ENCODE data around the gene BCL2L12.

BCL2L12 gene

DNA sequence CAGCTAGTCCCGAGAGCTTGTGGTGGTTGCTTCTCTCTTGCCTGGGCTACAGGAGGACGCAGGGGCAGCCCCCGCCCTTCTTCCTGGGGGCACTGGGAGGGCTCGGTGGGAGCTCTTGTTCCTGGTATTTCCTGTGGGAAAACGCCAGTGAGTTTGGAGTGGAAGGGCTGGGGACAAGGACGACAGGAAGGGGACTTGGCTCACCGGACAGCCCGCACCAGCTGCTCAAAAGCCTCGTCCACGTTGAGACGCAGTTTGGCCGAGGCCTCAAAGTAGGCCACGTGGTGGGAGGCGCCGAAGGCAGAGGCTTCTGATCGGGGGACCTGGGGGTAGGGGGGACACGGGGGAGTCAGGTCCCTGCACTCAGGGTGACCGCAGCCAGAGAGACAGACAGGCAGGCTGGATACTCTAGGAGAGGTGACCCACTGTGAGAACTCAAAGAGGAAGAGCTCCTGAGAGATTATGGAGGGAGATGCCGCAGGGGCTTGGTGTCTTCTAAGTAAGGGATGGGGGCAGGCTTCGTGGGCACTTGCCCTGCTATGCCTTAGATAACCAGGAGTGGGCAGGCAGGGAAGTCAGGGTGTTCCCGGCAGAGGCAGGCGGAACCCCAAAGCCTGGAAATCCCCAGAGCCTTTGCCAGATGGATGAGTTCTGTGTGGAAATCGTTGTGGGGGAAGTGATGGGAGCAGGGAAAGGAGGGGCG lies 30.1 kb upstream of the BCL2L12 start:
- TF ChIP-seq JUND (IDR thresholded peaks at IDR 0.05; ENCODE audit: low read depth), result no peak
- in situ Hi-C loops (cut with HindIII; ENCODE audit: low pct_unique_long_range_greater_than_20kb, low sequenced_read_pairs), result no loop called here
- DNase-seq (ENCODE audit: low read depth in 1 of 2, low spot score in 1 of 2), result no peak

DNA sequence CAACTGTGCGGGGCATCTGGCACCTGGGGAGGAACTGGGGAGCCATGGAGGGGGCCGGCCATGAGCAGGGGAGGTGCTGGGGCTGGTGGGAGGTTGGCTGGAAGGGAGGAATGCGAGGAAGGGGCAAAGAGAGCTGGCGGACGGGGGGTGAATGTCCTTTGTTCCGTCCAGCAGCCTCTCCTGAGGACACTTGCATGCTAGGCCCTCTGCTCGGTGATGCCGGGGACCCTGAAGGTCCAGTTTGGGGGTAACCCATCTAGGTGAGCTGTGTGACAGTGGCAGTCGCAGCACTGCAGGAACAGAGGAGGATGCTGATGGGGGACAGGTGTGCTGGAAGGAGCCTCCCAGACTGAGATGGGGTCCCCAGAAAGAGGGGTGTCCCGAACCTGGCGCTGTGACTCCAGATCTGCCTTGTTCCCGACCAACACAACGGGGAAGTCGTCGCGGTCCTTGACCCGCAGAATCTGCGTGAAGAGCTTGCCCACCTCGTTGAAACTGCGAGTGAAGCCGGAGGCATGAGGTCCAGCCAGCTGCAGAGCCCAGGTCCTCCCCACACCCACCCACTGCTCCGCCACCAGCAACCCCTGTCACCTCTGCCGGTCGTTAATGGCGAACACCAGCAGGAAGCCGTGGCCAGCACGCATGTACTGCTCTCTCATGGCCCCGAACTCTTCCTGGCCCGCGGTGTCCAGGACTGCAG lies 29.4 kb upstream of the BCL2L12 start:
- in situ Hi-C loops (cut with HindIII; ENCODE audit: low pct_unique_long_range_greater_than_20kb, low sequenced_read_pairs), result no loop called here
- no peak for DNase-seq (ENCODE audit: low read depth in 1 of 2, low spot score in 1 of 2)
- no peak for TF ChIP-seq JUND (IDR thresholded peaks at IDR 0.05; ENCODE audit: low read depth)

DNA sequence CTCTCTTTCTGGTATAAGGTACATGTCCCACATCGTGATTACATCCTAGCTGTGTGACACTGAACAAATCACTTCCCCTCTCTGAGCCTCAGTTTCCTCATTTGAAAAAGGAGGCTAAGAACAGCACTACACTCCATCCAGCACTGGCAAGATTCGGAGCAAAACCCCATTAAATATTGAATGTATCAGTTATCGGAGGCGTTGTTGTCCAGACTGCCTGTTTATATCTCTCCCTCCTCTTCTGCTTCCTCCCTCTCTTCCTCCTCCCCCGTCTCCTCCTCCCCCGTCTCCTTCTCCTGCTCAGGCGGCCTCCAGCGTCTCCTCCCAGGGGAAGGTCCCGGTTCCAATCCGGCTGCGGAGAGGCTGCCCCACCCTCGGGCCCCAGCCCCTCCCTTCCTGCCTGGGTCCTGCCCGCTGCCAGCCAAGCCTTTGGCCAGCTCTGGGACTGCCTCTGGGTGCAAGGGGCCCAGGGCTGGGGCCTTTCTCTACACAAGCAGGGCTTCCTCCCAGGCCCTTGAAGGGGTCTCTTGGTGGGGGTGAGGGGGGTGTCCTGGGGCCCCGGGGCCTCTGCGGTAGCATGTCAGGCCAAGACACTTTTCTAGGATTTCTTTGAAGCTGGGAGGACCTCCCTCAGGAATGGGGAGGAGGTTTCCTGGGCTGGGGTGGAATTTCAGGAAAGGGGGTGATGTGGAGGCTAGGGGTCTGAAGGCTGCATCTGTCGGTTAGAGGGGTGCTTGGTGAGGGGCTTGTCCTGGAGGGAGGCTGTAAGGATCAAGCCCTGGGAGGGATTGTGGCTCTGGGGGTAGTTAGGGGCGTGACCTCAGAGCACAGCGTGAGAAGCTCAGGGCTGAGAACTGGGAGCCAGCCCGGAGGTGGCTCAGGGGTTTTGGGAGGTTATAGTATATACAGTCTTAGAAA lies 27.7 kb upstream of the BCL2L12 start:
- in situ Hi-C loops (cut with HindIII; ENCODE audit: low pct_unique_long_range_greater_than_20kb, low sequenced_read_pairs), result no loop called here
- peak; percentile 68 to 88 for DNase-seq (ENCODE audit: low read depth in 1 of 2, low spot score in 1 of 2)
- no peak for TF ChIP-seq JUND (IDR thresholded peaks at IDR 0.05; ENCODE audit: low read depth)

DNA sequence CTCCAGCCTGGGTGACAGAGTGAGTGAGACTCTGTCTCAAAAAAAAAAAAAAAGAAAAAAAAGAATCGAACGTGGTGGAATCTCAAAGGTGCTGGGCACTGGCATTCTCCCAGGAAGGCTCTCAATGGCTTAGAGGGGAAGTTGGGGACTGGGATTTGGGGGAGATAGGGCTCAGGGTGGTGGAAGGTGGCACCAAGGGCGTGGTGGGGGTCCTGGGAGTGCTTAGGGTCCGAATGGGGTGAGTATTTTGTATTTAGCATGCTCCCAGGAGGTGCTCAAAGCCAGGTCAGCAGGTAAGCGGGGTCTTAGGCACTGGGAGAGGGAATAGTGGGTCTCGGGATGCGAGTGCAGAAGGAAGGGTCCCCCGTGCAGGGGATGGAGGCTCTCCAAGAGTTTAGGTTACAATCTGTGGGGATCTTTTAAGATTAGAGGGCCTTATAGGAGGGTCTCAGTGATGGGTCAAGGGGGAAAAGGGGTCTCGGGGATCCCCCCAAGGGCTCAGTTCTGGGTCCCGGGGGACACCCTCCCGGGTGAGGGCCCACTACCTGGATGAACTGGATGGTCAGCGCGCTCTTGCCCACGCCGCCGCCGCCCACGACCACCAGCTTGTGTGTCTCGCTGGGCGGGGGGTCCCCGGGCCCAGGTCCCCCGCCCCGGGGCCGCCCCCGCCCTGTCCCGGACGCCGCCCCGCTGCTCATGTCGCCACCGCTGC lies 26.2 kb upstream of the BCL2L12 start:
- in situ Hi-C loops (cut with HindIII; ENCODE audit: low pct_unique_long_range_greater_than_20kb, low sequenced_read_pairs), result no loop called here
- TF ChIP-seq JUND (IDR thresholded peaks at IDR 0.05; ENCODE audit: low read depth), result no peak
- DNase-seq (ENCODE audit: low read depth in 1 of 2, low spot score in 1 of 2), result no peak

DNA sequence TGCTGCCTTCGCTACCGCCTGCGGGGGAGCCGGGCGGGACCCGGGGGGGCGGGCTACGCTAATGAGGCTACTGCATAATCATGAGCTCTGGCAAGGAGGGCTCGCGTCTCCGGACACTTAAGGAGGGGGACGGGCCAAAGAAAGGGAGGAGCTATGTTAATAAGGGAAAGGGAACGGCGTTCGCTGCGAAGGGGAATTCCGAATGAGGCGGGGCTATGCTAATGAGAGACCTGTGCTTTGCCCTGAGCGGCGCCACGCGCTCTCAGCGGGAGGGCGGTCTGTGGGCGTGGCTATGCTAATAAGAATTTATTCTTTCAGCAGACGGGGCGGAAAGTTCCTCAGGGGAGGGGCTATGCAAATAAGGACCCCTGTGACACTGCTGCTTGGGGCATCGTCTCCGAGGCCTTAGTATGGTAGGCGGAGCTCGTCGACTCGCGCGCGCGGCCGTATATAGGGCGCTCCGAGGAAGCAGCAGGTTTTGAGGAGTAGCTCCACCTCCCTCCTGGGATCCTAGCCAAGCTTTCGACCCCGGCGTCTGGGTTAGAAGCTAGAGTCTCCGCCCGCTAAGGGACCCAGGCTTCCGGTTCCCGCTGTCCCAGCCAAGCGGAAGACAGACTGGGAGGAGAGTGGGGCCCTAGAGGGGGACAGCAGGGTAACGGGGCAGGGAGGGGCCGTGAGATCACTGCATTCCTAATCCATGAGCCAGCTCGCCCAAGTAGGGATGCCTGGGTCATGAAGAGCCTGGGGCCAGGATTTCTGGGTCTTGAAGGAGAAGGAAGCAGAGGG lies 25.4 kb upstream of the BCL2L12 start, which contains the start of gene RRAS:
RRAS (minus strand) TSS at position 31 of the 786 bp plus-strand sequence. CDS start 45 bp downstream, outside the sequence.
- peak; percentile 87 to 99 for DNase-seq (ENCODE audit: low read depth in 1 of 2, low spot score in 1 of 2)

DNA sequence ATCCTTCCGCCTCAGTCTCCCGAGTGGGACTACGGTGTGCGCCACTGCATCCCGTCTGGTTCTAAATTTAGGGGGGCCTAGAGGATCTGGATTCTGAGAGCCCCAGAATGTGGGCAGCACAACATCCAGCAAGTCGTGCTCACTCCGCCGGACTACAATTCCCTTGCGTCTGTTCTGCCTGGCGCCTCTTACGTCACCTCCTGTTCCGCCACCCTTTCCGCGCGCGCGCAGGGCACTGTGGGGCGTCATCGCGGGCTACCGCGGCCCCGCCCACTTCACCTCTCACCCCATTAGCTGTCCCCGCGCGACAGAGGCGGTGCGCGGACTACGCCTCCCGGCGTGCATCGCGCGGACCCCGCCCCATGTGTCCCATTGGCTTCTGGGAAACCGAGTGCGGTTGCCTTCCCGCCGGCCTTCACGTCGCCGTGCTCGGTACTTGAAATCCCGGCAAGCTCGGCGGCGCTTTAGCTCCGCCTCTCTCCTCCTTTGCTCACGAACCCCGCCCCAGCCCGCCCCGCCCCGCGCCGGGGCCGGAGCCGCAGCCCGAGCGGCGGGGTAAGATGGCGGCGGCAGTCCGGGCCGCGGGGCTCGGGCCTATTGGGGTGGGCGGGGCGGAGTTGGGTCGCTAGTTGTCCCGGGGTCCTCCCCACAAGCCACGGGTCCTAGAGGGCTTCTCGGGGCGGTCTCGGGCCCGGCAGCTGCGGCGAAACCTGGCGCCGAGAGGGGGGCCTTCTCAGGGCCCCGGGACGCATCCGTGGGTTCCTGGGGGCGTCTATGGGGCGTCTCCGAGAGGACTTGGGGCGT lies 23.8 kb upstream of the BCL2L12 start, which contains the start of gene SCAF1:
SCAF1 (plus strand) TSS at position 522 of the 804 bp plus-strand sequence. CDS start 2,818 bp downstream, outside the sequence.
- DNase-seq (ENCODE audit: low read depth in 1 of 2, low spot score in 1 of 2), result peak; percentile 82 to 99
- TF ChIP-seq JUND (IDR thresholded peaks at IDR 0.05; ENCODE audit: low read depth), result no peak
- in situ Hi-C loops (cut with HindIII; ENCODE audit: low pct_unique_long_range_greater_than_20kb, low sequenced_read_pairs), result no loop called here

More for the DNA sequence above, 25.4 kb upstream of the BCL2L12 start, which contains the start of gene RRAS:
- in situ Hi-C loops (cut with HindIII; ENCODE audit: low pct_unique_long_range_greater_than_20kb, low sequenced_read_pairs), result no loop called here
- TF ChIP-seq JUND (IDR thresholded peaks at IDR 0.05; ENCODE audit: low read depth), result peak; percentile 67

DNA sequence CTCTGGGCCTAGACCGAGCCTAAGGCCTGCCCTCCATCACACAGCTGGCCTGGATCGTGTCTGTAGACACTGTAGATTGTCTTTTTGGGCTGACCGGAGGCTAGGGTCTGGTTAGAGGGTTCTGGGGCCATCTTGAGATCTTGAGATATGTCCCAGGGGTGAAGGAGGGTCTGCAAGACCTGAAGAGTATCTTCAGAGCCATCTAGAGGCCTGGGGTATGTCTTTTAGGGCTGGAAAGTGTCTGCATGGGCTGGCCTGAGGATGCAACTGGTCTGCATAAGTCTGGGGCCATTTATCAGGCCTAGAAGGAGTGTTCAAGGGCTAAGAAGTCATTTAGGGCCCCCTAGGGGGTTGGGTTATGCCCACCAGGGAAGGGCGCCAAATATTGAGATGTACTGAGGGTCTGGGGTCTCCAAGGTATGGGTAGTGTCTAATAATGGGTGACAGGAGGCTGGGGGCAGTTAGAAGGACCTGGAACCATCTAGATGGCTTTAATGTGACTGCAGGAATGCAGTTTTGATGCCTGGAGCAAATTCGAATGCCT lies 23.2 kb upstream of the BCL2L12 start:
- no peak for DNase-seq (ENCODE audit: low read depth in 1 of 2, low spot score in 1 of 2)
- in situ Hi-C loops (cut with HindIII; ENCODE audit: low pct_unique_long_range_greater_than_20kb, low sequenced_read_pairs), result no loop called here
- no peak for TF ChIP-seq JUND (IDR thresholded peaks at IDR 0.05; ENCODE audit: low read depth)

DNA sequence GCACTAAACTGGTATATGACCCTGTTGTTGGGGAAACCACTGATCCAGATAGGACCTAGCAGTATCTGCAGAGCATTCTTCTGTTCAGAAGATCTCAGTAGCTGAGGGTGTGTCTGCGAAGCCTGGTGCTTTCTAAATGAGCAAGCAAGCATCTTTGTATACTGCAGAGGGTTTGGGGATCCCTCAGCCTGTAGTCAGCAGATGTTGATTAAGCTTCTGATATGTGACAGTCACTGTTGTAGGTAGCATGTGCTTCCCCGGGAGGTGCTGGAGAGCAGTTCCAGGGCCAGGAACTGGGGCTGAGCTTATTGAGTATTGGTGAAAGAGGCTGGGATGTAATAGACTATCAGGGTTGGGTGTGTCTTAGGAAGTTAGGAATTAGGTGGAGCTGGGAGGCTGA lies 22.3 kb upstream of the BCL2L12 start:
- TF ChIP-seq JUND (IDR thresholded peaks at IDR 0.05; ENCODE audit: low read depth), result no peak

DNA sequence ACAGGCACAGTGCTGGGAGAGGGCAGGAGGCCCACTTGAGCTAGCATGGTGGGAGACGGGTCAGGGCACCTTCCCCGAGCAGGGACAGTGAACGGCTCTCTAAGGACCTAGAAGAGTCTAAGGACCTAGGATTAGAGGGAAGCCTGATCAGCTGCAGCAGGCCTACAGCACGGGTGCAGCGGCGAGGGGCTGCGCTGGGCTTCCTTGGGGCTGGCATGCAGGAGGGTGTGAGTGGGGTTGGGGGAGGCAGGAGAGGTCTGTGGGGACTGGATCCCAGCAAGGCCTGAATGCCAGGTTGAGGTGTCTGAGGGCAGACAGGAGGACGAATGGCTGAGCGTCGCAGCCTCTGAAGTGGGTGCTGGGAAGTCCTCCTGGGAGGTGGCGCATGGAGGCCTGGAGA lies 20.1 kb upstream of the BCL2L12 start:
- in situ Hi-C loops (cut with HindIII; ENCODE audit: low pct_unique_long_range_greater_than_20kb, low sequenced_read_pairs), result no loop called here
- no peak for TF ChIP-seq JUND (IDR thresholded peaks at IDR 0.05; ENCODE audit: low read depth)
- no peak for DNase-seq (ENCODE audit: low read depth in 1 of 2, low spot score in 1 of 2)

More for the DNA sequence above, 22.3 kb upstream of the BCL2L12 start:
- in situ Hi-C loops (cut with HindIII; ENCODE audit: low pct_unique_long_range_greater_than_20kb, low sequenced_read_pairs), result no loop called here
- no peak for DNase-seq (ENCODE audit: low read depth in 1 of 2, low spot score in 1 of 2)

DNA sequence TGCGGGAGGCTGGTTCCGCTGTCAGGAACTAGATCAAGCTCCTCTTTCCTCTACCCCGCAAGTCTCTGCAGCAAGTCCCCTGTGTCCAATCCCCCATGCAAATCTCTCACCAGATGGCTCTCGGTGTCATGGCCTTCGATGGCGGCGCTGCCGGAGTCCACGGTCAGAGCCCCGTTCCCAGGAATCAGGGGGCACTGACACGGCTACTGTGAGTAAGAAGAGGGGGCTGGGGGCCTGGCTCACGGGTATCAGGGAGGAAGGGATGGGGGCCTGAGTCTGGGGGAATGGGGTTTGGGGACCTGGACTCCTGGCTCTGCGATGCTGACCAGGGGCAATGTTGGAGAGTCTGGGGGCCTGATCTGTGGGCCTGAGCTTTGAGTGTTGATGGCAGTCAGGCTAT lies 19.7 kb upstream of the BCL2L12 start:
- DNase-seq (ENCODE audit: low read depth in 1 of 2, low spot score in 1 of 2), result no peak
- in situ Hi-C loops (cut with HindIII; ENCODE audit: low pct_unique_long_range_greater_than_20kb, low sequenced_read_pairs), result no loop called here
- TF ChIP-seq JUND (IDR thresholded peaks at IDR 0.05; ENCODE audit: low read depth), result no peak
